Measurements from ENCODE around the gene PPP1R9A. TPM values are rescaled to one million over a fixed set of nuclear protein-coding genes. Genes with fewer than 3 reads are reported as not detected.

The PPP1R9A gene
- total RNA-seq, result 0.44 and 1.7 TPM in 2 replicates

DNA sequence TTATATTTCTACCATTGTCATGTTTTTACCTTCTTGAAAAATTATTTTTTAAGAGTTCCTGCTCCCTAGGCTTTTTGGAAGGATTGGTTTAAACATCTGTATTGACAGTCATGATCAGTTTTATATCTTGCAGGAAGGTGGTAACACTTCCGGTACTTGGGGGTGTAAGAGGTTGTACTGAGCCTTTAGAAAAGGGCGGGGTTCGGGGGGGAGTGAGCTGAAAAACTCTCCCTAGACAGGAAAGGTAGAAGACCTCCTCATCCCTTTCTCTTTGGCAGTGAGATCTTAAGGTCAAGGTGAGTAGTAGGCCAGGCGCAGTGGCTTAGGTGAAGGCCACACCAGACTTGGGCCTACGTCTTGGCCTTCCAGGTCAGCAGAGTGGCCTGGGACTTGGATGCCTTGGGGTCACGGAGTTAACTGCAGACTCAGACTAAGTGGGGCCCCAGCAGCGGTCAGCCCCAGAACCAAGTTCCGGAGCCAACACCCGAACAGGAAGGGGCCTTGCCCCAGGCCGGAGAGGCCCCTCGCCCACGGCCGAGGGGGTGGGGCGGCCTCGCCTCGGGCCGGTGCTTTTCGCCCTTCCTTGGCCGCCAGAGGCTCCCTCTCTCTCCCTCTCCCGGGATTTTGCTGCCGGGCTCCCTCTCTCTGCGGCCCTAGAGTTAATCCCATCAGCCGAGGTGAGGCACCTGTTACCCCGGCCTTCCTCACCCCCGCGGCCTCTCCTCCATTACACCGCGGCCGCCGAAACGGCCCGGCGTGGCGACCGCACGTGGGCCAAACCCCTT, at the start of gene PPP1R9A:
TSS of gene PPP1R9A (plus strand) at position 569 of the 785 bp plus-strand sequence. CDS start 2,520 bp downstream, outside the sequence.

DNA sequence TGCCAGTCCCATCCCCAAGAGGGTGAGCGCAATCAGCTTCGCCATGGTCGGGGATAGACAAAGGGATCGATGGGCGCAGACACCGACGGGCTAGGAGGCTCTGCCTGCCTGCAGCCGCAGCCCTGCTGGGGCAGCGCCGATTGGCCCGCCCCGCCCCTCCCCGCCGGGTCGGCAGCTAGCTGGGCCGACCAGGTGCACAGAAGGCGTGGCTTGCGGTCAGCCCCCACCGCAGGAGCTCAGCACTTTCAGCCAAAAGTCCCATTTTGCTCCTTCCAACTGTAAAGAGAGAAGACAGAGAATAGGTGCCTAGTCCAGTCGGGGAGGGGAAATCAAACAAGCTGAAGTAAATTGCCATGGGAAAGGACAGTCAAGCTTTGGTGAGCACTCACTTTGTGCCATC, 417.0 kb downstream of the PPP1R9A start, which contains the start of gene PON1:
TSS of gene PON1 (minus strand) at position 102 of the 400 bp plus-strand sequence. CDS start at position 45, 57 bp downstream.

